ENCODE data around the gene NHSL1. TPM values are rescaled to one million over a fixed set of nuclear protein-coding genes. Genes with fewer than 3 reads are reported as not detected.

Gene NHSL1
- total and polyA plus RNA-seq, 2 donors (not counting 3 experiments of a cell fraction or from before 2014, with no cell fraction given): 24.8 to 55.0 TPM

DNA sequence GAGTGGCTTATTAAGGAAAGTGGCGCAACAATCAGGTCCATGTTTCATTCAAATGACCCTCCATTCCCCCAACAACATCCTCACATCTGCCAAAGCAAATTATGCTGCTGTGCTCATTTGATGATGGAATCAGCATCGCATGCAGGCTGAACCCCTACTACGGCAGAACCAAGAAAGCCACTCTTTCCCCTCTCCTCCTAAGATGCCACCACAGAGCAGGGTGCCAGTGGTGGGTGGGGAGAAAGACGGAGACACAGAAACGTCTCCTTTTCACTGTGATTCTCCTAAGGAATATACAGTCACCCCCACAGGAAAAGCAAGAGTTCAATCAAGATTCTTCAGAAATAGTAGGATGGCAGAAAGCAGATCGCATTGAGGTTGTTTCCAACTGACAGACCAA lies 78.2 kb downstream of the NHSL1 start:
- dilution Hi-C loops (cut with MboI; ENCODE audit: extremely low pct_ligation_motif_present, low sequenced_read_pairs) (no loop called here), intact Hi-C loops (cut with micrococcal nuclease) (loop anchor here (10.0 kb wide), 1 partner anchor 274 kb away; no protein-coding TSS in a partner anchor)
- Histone ChIP-seq H3K27me3 (ENCODE audit: control insufficient read depth in 2 of 2, insufficient read depth in 2 of 2, low read length in 2 of 2) (no peaks in the 10 kb centered on the region), H2AFZ (ENCODE audit: low read depth, low read length) (no peak overlapping the region), H3K9me3 (replicated peaks; ENCODE audit: control insufficient read depth, insufficient read depth, low read length) (no peaks in the 10 kb centered on the region), H3K4me1 (ENCODE audit: control insufficient read depth, extremely low read depth, insufficient read depth, low read length) (peaks cover 12% of the 10 kb centered on the region), H3K4me3 (replicated peaks in 1 of 3; ENCODE audit: insufficient read depth in 1 of 3, low read depth in 1 of 3, low read length in 3 of 3) (no peak overlapping the region), H3K4me2 (ENCODE audit: insufficient read depth, low read length) (no peak overlapping the region), H3K9me1 (replicated peaks; ENCODE audit: control insufficient read depth, extremely low read depth, insufficient read depth, low read length) (no peaks in the 10 kb centered on the region), H3K27ac (ENCODE audit: insufficient read depth, low read depth, low read length) (no peak overlapping the region), H3K36me3 (ENCODE audit: control insufficient read depth in 2 of 2, extremely low read depth in 1 of 2, insufficient read depth in 2 of 2, low read length in 2 of 2) (peaks cover 5 to 7% of the 10 kb centered on the region in 2 experiments), H3K9ac (replicated peaks; ENCODE audit: extremely low read depth, insufficient read depth, low read length) (no peak overlapping the region), H4K20me1 (replicated peaks; ENCODE audit: control insufficient read depth, extremely low read depth, insufficient read depth, low read length) (no peaks in the 10 kb centered on the region), H3K79me2 (ENCODE audit: control insufficient read depth, insufficient read depth, low read length) (no peaks in the 10 kb centered on the region)
- DNase-seq (ENCODE audit: low read depth, low spot score) (no peak), FAIRE-seq (no peak)
- CTCF ChIA-PET: interaction anchor here (1.2 kb wide), 1 partner anchor 25 kb away, joined by 3 read pairs; no protein-coding TSS in a partner anchor
- no peak for TF ChIP-seq GATA2 (IDR thresholded peaks at IDR 0.05; ENCODE audit: insufficient read depth, insufficient read length, low read depth, low read length)
- TF ChIP-seq JUN (IDR thresholded peaks at IDR 0.05; ENCODE audit: borderline replicate concordance, insufficient read depth, insufficient read length, low read depth): no peak
- no peak for TF ChIP-seq FOS (IDR thresholded peaks at IDR 0.05; ENCODE audit: borderline replicate concordance, insufficient read depth, low read length)
- no peak for TF ChIP-seq POLR2A (IDR thresholded peaks at IDR 0.05; ENCODE audit: low read depth, low read length)
- no peak for TF ChIP-seq POLR2AphosphoS5 (IDR thresholded peaks at IDR 0.05; ENCODE audit: insufficient read depth, low read depth, low read length)
- TF ChIP-seq, protein P1, sequence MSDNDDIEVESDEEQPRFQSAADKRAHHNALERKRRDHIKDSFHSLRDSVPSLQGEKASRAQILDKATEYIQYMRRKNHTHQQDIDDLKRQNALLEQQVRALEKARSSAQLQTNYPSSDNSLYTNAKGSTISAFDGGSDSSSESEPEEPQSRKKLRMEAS (IDR thresholded peaks at IDR 0.05; ENCODE audit: insufficient read depth, insufficient read length): no peak
- POLR2A ChIA-PET: no interaction called here
- no TSS peak for BruUV-seq (replicated peaks)

DNA sequence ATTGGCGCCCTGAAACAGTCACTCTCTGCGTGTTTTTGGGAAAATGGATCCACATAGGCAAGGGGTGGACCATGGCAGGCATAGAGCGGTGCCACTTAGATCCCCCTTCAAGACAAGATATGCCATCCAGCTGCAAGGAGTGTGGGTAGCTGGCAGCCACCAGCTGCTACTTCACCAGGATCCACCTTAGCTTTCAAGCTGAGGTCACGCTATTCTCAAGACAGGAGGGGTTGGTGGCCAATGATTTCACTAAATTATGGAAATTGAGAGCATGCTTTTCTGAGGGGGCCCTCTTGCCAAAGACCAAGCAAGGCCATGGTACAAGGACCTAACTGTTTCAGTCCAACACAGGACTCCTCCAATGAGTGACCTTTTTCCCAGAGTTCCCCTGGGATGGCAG lies 78.9 kb downstream of the NHSL1 start:
- no peak for FAIRE-seq
- no peak overlapping the region for H3K4me3 ChIP-seq (replicated peaks in 1 of 3; ENCODE audit: insufficient read depth in 1 of 3, low read depth in 1 of 3, low read length in 3 of 3)
- dilution Hi-C loops (cut with MboI; ENCODE audit: extremely low pct_ligation_motif_present, low sequenced_read_pairs): no loop called here
- peaks cover 12% of the 10 kb centered on the region for H3K4me1 ChIP-seq (ENCODE audit: control insufficient read depth, extremely low read depth, insufficient read depth, low read length)
- no peaks in the 10 kb centered on the region for H3K79me2 ChIP-seq (ENCODE audit: control insufficient read depth, insufficient read depth, low read length)
- intact Hi-C loops (cut with micrococcal nuclease): loop anchor here (10.0 kb wide), 1 partner anchor 274 kb away; no protein-coding TSS in a partner anchor
- H3K4me2 ChIP-seq (ENCODE audit: insufficient read depth, low read length): no peak overlapping the region
- CTCF ChIA-PET: interaction anchor here (0.9 kb wide), 1 partner anchor 304 kb away, joined by 3 read pairs; no protein-coding TSS in a partner anchor
- H3K36me3 ChIP-seq (ENCODE audit: control insufficient read depth in 2 of 2, extremely low read depth in 1 of 2, insufficient read depth in 2 of 2, low read length in 2 of 2): peaks cover 5 to 7% of the 10 kb centered on the region in 2 experiments
- no TSS peak for BruUV-seq (replicated peaks)
- TF ChIP-seq GATA2 (IDR thresholded peaks at IDR 0.05; ENCODE audit: insufficient read depth, insufficient read length, low read depth, low read length) (no peak), FOS (IDR thresholded peaks at IDR 0.05; ENCODE audit: borderline replicate concordance, insufficient read depth, low read length) (no peak), POLR2AphosphoS5 (IDR thresholded peaks at IDR 0.05; ENCODE audit: insufficient read depth, low read depth, low read length) (no peak)
- H4K20me1 ChIP-seq (replicated peaks; ENCODE audit: control insufficient read depth, extremely low read depth, insufficient read depth, low read length): no peaks in the 10 kb centered on the region
- no peak overlapping the region for H3K27ac ChIP-seq (ENCODE audit: insufficient read depth, low read depth, low read length)
- no peak overlapping the region for H3K9ac ChIP-seq (replicated peaks; ENCODE audit: extremely low read depth, insufficient read depth, low read length)
- no peaks in the 10 kb centered on the region for H3K9me3 ChIP-seq (replicated peaks; ENCODE audit: control insufficient read depth, insufficient read depth, low read length)
- POLR2A ChIA-PET: no interaction called here
- no peaks in the 10 kb centered on the region for H3K9me1 ChIP-seq (replicated peaks; ENCODE audit: control insufficient read depth, extremely low read depth, insufficient read depth, low read length)
- no peaks in the 10 kb centered on the region for H3K27me3 ChIP-seq (ENCODE audit: control insufficient read depth in 2 of 2, insufficient read depth in 2 of 2, low read length in 2 of 2)
- DNase-seq (ENCODE audit: low read depth, low spot score): no peak
- no peak overlapping the region for H2AFZ ChIP-seq (ENCODE audit: low read depth, low read length)

Data from endothelial cell of umbilical vein (primary cell).